H1 (cell line): ENCODE results near the gene CD69. TPM values are rescaled to one million over a fixed set of nuclear protein-coding genes. Genes with fewer than 3 reads are reported as not detected.

Source experiments
- CEBPB ChIP-seq: IDR thresholded peaks from 2 replicates; pipeline ENCODE4 v1.6.1; 2012; ENCODE audit warnings: low read depth, low read length
- CHD7 ChIP-seq: fragments of 300-600 bp; sonication (generic); IDR thresholded peaks from 2 replicates; pipeline ENCODE4 v1.7.1; 2012; ENCODE audit warnings: low read length, moderate library complexity, mild to moderate bottlenecking, inconsistent platforms; ENCODE audit not compliant: insufficient replicate concordance
- EP300 ChIP-seq, 2 experiments: IDR thresholded peaks; 1 replicate in 1 of 2; 2 replicates in 1 of 2; pipeline ENCODE4 v1.6.1; 2011 to 2012; ENCODE audit warnings: low read depth in 2 of 2, low read length in 2 of 2, mild to moderate bottlenecking in 2 of 2, borderline replicate concordance in 1 of 2, inconsistent platforms in 1 of 2, moderate library complexity in 1 of 2
- NRF1 ChIP-seq: IDR thresholded peaks from 2 replicates; pipeline ENCODE4 v1.6.1; 2011; ENCODE audit warnings: mild to moderate bottlenecking, low read depth, low read length, improper control_type of control experiment
- POU5F1 ChIP-seq: IDR thresholded peaks from 2 replicates; pipeline ENCODE4 v1.6.1; 2011; ENCODE audit warnings: low read depth, mild to moderate bottlenecking, low read length, moderate library complexity
- SIRT6 ChIP-seq: IDR thresholded peaks from one replicate; pipeline ENCODE4 v1.7.1; 2012; ENCODE audit warnings: low read length, inconsistent platforms
- SP1 ChIP-seq: IDR thresholded peaks from 2 replicates; pipeline ENCODE4 v1.6.1; 2011; ENCODE audit warnings: low read depth, low read length
- SP2 ChIP-seq: IDR thresholded peaks from 2 replicates; pipeline ENCODE4 v1.6.1; 2012; ENCODE audit warnings: mild to moderate bottlenecking, low read length, inconsistent platforms
- SP4 ChIP-seq: IDR thresholded peaks from 2 replicates; pipeline ENCODE4 v1.6.1; 2012; ENCODE audit warnings: low read length, inconsistent platforms
- SUZ12 ChIP-seq: fragments of 200-600 bp; sonication (generic); IDR thresholded peaks from 2 replicates; pipeline ENCODE4 v1.6.1; 2012; ENCODE audit warnings: mild to moderate bottlenecking, inconsistent platforms, low read length, moderate library complexity, mixed read lengths
- TBP ChIP-seq: IDR thresholded peaks from 2 replicates; pipeline ENCODE4 v1.6.1; 2011; ENCODE audit warnings: low read depth, low read length, improper control_type of control experiment
- TEAD4 ChIP-seq: IDR thresholded peaks from 2 replicates; pipeline ENCODE4 v1.6.1; 2012; ENCODE audit warnings: low read depth, low read length, inconsistent platforms, mixed read lengths
- polyA plus RNA-seq, 7 experiments: library from polyadenylated mRNA; depleted of rRNA in 3 of 7; stranded (reverse) in 5 of 7; unstranded in 2 of 7; fragments of >200 nt in 5 of 7; fragments of 200-250 nt in 2 of 7; gene quantifications; 1 replicate in 5 of 7; 2 replicates in 1 of 7; 4 replicates in 1 of 7; pipeline versions ENCODE4 v1.2.1 to v1.2.3, GENCODE V29; 2011 to 2013; ENCODE audit warnings: missing spikeins in 2 of 7, mixed read lengths in 2 of 7
- total RNA-seq: library from RNA; stranded (reverse); fragmentation: NEBNext Ultra II Directional; extraction: Animal tissue kit (Norgen Biotek cat#: 25700); gene quantifications from 2 replicates; pipeline ENCODE4 v1.2.1, GENCODE V29; 2021

CD69 gene
- total and polyA plus RNA-seq, 2 of the 8 experiments (the other 6 are each of a cell fraction or from before 2014, with no cell fraction given), result not detected

GRCh38 chr12:9753073-9753472 is 7.6 kb downstream of the CD69 start (continued):
- TF ChIP-seq CHD7 (no peak), SP1 (no peak), SP2 (no peak), CEBPB (no peak), TEAD4 (no peak), SP4 (no peak), SUZ12 (no peak), SIRT6 (no peak), EP300 (IDR thresholded peaks at IDR 0.05; ENCODE audit: borderline replicate concordance in 1 of 2, low read depth in 2 of 2, low read length in 2 of 2) (no peak), NRF1 (no peak), POU5F1 (no peak), TBP (no peak)
- TF ChIP-seq, all 59 proteins: peak for 0
